Stimulated activated CD4-positive, alpha-beta T cell treated with anti-CD3 and anti-CD28 coated beads, TNF-alpha, amount 100 ng/mL, for 24 hours (primary cell): Measurements from ENCODE around the gene PTH1R.

Experiments
- DNase-seq, 3 experiments: peaks; one replicate each; pipeline ENCODE4 v3.0.0-alpha.2; 2020; ENCODE audit warnings: low read depth in 3 of 3

PTH1R gene

DNA sequence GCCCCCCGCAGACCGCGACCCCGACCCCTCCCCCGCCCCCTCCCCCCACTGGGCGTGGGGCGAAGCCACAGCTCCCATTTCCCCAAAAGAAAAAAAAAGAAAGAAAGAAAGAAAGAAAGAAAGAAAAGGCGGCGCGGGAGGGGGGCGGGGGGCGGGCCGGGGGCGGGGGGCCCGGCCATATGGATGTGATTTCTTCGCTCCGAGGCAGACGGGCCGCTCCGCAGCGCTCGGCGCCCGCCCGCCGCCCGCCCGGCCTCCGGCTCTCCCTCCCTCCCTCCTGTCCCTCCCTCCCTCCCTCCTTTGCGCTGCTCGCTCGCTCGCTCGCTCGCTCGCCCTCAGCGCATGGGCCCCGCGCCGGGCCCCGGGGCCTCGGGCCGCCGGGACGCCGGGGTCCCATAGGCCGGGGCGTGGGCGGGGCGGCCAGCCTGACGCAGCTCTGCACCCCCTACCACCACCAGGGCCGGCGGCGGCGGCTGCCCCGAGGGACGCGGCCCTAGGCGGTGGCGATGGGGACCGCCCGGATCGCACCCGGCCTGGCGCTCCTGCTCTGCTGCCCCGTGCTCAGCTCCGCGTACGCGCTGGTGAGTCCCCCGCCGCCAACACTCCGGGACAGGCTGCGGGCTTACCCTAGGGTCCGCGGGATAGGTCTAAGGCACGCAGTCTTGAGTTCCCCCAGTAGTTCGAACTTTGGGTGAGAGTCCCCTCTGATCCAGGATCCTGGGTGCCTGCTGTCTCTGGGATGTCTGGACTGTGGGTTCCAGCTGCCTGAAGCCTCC lies 5.7 kb downstream of the PTH1R start:
- no peak for DNase-seq

- no peak for DNase-seq
Measured at GRCh38 chr3:46883830-46884185, 6.3 kb downstream of the PTH1R start.

DNA sequence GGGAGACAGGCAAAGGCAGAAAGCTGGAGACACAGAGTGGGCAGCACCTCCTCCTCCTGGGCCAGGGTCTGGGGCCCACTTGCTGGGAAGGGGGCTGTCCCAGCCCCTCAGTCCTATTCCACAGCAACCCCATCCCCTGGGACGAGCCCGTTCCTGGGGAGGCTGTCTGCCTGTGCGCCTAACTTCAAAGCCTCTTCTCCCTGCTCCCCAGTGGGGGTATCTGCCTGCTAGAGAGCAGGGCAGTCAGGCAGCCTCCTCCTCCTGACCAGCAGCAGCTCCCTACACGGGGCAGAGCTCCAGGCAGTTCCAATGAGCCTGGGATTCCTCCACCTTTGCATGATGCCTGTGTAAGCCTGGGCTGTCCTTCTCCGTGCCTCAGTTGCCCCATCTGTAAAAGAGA lies 6.9 kb downstream of the PTH1R start:
- DNase-seq: no peak

DNA sequence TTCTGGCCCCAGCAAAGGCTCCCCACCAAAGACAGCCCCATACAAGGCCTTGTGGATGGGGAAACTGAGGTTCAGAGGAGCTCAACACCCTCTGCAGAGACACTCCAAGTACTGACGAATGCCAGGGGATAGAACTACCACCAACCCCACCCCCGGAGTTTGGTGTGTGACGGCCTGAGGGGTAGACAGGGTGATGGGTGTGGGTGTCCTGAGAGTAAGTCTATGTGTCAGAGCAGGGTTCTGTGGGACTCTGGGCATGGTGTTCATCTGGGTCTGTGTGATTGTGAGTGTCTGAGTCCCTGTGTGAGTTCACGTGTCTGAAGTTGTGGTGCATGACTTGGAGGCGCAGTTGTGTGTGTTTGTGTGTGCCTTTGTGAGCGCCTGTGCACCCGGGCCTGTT lies 7.4 kb downstream of the PTH1R start:
- no peak for DNase-seq

- DNase-seq: no peak
Measured at GRCh38 chr3:46885612-46886011, 8.1 kb downstream of the PTH1R start.

DNA sequence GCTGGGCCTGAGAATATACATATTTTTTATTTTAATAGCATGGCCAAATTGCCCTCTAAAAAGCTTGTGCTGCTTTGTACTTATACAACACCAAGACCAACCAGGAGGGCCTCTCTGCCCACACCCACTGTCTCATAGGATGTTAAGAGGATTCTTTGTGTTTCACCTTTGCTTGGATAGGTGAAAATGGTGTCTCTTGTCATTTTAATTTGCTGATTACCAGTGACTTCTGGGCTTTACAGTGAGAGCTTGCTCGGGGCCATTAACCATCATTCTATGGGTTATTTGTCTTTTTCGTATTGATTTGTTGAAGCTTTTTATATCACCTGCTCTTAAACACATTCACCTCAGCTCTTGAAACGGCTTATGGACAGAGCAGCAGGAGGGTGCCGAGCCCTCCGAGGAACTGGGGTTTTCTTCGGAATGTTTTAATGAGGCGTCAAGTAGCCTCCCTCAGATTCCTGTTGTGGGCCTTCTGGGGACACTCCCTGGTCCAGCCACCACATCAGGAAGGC lies 10.5 kb downstream of the PTH1R start:
- no peak for DNase-seq

GRCh38 chr3:46888705-46889104 lies 11.2 kb downstream of the PTH1R start:
- DNase-seq: no peak

DNA sequence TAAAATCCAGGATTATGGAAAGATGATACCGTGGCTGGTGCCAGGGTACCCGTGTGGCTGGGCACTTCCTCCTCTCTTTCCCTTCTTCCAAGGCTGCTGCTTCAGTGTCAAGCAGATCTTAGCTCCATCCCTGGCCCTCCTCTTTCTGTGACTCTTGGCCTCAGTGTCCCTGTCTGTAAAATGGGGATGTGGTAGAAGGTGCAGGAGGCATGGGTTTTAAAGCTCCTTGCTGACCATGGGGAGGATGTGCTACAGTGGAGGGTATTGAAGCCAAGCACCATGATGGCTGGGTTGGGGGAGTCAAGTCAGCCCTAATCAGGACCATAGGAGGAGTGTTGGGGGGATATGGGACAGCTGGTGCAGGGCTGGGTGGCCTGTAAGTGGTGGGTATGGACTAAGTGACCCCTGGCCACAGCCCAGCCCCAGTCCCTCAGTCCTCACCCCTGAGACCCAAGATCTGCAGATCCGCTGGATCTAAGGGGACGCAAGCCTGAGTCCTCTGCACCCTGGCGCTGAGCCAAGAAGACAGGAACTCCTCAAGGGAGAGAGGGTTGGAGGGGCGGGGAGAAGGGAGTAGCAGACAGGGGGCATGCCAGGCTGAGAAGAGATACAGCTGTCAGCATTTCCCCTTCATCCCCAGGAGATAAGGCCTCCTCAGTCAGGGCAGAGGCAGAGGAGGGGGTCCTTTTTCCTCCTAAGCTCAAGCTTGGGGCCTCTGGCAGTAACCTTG lies 12.0 kb downstream of the PTH1R start:
- DNase-seq: no peak

DNA sequence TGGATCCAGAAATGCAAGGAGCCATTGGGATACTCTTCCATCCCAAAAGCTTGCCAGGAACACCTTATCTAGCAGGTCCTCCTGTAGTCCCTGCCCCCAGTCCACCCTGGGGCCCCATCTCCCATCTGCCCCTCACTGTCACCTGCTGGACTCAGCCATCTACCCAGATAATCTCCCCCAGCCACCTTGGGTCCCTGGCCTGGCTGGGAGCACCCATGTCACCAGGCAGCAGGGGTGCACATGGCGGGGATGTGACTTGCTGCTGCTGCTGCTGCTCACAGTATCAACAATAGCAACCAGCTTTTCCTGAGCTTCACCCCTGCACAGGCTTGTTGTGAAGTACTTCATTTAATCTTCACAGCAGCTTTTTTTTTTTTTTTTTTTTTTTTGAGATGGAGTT lies 12.6 kb downstream of the PTH1R start:
- no peak for DNase-seq

DNA sequence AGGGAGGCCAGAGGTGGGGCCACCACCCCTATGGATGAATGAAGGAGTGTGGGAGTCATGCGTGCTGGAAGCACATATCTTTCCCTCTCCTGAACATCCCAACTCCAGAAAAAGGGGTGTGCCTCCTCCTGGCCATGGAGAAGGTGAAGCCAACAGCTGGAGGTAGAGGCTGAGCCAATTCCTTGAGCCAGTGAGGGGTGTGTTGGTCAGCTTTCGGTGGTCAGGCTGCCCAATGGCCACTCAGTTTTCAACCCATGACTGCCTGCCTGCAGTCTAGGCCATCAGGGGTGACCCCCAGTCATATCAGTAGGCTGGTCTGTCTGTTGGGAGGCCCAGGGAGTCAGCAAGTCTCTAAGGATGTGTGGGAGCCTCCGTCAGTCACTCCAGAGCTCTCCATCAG lies 13.6 kb downstream of the PTH1R start:
- no peak for DNase-seq

DNA sequence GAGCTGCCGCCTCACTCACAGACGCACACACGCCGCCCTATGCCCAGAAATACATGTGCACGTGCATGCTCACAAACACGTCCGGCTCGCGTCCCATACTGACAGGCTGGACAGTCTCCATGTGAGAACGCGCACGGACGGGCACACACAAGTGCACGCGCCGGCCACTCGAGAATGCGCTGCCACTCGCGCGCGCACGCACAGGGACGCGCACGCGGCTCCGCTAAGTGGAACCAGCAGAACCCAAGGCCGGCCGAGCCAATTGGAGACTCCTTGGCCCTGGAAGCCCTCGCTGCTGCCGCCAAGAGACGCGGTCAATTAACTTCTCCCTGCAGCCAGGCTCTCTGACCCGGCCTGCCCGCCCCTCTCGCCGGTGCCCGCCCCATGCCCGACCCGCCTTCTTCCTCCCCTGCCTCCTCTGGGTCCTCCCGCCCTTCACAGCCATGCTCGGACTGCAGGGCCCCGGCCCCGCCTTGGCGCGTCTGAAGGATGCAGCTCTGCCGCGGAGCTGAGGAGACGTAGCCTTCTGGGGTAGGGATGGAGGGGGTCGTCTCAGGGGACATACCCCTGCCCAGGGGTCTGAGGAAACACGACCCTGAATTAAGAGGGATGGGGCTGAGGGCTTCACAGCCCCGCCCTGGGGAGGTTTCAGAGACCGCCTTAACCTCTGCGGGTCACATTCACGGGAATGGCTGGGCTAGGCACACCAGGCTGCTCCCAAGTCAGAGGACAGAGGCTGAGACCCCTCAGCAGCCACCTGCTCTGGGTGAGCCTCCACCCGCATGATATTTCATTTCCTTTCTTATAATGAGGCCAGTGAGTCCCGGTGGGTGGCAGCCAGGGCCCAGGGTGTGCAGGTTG lies 15.0 kb downstream of the PTH1R start:
- DNase-seq: no peak

DNA sequence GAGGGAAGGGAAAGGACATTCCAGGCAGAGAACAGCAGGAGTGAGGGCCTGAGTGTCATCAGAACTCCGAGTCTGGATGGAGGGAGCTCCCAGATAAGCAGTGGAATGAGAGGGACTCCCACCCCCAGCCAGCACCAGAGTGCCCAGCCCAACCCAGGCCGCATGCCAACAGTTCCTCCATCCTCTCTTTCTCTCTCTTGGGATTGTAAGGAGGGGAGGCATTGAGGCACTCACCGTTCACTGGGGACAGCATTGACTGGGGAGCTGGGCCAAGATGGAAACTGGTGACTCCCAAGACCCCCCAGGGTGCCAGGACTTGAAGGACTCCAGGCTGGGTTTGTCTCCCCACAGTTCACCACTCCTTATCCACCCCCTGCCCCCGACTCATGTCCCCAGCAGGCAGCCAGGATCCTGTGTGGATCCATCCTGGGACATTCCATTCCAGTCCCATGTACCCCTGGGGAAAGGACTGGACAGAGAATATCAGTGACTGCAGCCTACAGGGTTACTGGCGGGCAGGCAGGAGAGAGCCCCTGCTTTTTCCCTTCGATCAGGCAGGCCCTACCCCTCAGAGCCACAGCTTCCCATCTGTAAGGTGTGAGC lies 15.7 kb downstream of the PTH1R start:
- no peak for DNase-seq

GRCh38 chr3:46893763-46894162 lies 16.2 kb downstream of the PTH1R start:
- no peak for DNase-seq

DNA sequence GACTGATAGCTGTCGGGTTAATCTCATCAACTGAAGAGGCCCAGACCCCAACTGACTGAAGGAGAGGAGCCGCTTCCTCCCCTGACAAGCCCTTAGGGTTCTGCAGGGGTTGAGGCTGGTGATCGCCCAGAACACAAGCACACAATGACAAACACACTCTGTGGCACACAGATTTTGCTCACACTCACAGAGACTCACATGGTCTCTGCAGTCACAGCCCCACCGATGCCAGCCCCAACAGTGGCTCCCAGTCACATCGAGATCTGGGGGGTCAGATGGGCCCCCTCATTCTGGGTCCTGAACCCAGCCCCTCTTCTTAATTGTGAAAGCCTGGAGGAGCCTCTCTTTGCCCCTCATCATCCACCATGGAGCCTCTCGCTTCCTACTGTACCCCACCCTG lies 16.7 kb downstream of the PTH1R start:
- DNase-seq: no peak

- peak; percentile 51 to 75 (median 62) for DNase-seq
Measured at GRCh38 chr3:46895204-46895660, 17.7 kb downstream of the PTH1R start.

GRCh38 chr3:46895761-46896160 lies 18.2 kb downstream of the PTH1R start:
- no peak for DNase-seq

- no peak for DNase-seq
Measured at GRCh38 chr3:46896386-46896785, 18.9 kb downstream of the PTH1R start.

- no peak for DNase-seq
Measured at GRCh38 chr3:46897031-46897430, 19.5 kb downstream of the PTH1R start.

DNA sequence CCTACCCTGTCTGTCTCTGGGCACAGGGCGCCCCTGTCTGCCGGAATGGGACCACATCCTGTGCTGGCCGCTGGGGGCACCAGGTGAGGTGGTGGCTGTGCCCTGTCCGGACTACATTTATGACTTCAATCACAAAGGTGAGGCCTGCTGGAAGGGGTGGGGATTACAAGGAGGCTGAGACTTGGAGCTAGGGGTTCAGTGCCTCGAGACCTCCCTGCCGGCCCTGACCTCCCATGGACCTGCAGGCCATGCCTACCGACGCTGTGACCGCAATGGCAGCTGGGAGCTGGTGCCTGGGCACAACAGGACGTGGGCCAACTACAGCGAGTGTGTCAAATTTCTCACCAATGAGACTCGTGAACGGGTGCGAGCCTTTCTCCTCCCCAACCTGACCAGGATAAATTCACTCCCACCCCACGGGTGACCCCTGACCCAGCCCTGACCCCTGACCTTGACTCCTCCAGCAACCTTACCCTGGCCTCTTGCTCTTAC lies 20.4 kb downstream of the PTH1R start:
- no peak for DNase-seq

GRCh38 chr3:46898321-46899150 lies 21.0 kb downstream of the PTH1R start:
- DNase-seq: no peak
